Liver (tissue), 9 donors: ENCODE results near the gene SPINK6. TPM values are rescaled to one million over a fixed set of nuclear protein-coding genes. Genes with fewer than 3 reads are reported as not detected.

Experiments
- DNase-seq: peaks from one replicate; pipeline ENCODE4 v3.0.0-alpha.2; 2017; ENCODE audit warnings: low spot score
- H3K27ac ChIP-seq, 2 donors: one replicate each; pipeline ENCODE4 v1.7.0; 2013; ENCODE audit warnings: inconsistent platforms in 2 of 2, low read length in 2 of 2, control low read depth in 1 of 2, low read depth in 1 of 2, mild to moderate bottlenecking in 1 of 2
- H3K27me3 ChIP-seq, 4 donors: one replicate each; pipeline versions ENCODE4 v1.6.1 to v1.7.0; 2013; ENCODE audit warnings: low read length in 3 of 4, inconsistent platforms in 1 of 4, mild to moderate bottlenecking in 1 of 4, moderate library complexity in 1 of 4; ENCODE audit not compliant: control insufficient read depth in 4 of 4, insufficient read depth in 4 of 4
- H3K36me3 ChIP-seq, 4 donors: one replicate each; pipeline versions ENCODE4 v1.6.1 to v1.7.0; 2013; ENCODE audit warnings: low read length in 3 of 4, mild to moderate bottlenecking in 3 of 4, low read depth in 1 of 4, moderate library complexity in 1 of 4; ENCODE audit not compliant: control insufficient read depth in 4 of 4, insufficient read depth in 3 of 4
- H3K4me1 ChIP-seq, 4 donors: one replicate each; pipeline versions ENCODE4 v1.6.1 to v1.7.0; 2013; ENCODE audit warnings: low read length in 3 of 4, mild to moderate bottlenecking in 3 of 4, moderate library complexity in 1 of 4; ENCODE audit not compliant: control insufficient read depth in 4 of 4, insufficient read depth in 4 of 4
- H3K4me3 ChIP-seq, 3 donors: one replicate each; pipeline versions ENCODE4 v1.6.1 to v1.7.0; 2013; ENCODE audit warnings: low read length in 3 of 3, control low read depth in 1 of 3, low read depth in 1 of 3, mild to moderate bottlenecking in 1 of 3
- H3K9ac ChIP-seq, 2 donors: one replicate each; pipeline ENCODE4 v1.7.0; 2013; ENCODE audit warnings: low read length in 2 of 2, mild to moderate bottlenecking in 2 of 2, moderate library complexity in 2 of 2, control low read depth in 1 of 2, low read depth in 1 of 2
- H3K9me3 ChIP-seq, 4 donors: one replicate each; pipeline versions ENCODE4 v1.6.1 to v1.7.0; 2013; ENCODE audit warnings: low read length in 3 of 4; ENCODE audit not compliant: control insufficient read depth in 4 of 4
- ATF3 ChIP-seq: IDR thresholded peaks from 2 replicates; pipeline ENCODE4 v1.6.1; 2016; ENCODE audit warnings: antibody characterized with exemption
- CTCF ChIP-seq: fragments of 150-350 bp; IDR thresholded peaks from 2 replicates; pipeline ENCODE4 v1.5.1; 2017; ENCODE audit warnings: improper control_type of control experiment, low read depth, low read length; ENCODE audit not compliant: missing input control
- EGR1 ChIP-seq, 2 donors: IDR thresholded peaks; 2 replicates each; pipeline ENCODE4 v1.6.1; 2016 to 2018; ENCODE audit warnings: antibody characterized with exemption in 2 of 2, low read depth in 2 of 2
- FOXA1 ChIP-seq: IDR thresholded peaks from 2 replicates; pipeline ENCODE4 v1.6.1; 2016; ENCODE audit warnings: antibody characterized with exemption
- FOXA2 ChIP-seq: IDR thresholded peaks from 2 replicates; pipeline ENCODE4 v1.6.1; 2016; ENCODE audit warnings: antibody characterized with exemption
- GABPA ChIP-seq, 2 donors: IDR thresholded peaks in 1 of 2; conservative IDR thresholded peaks in 1 of 2; 2 replicates each; pipeline ENCODE4 v1.6.1; 2016; ENCODE audit warnings: antibody characterized with exemption in 2 of 2, mild to moderate bottlenecking in 1 of 2, moderate library complexity in 1 of 2
- HNF4A ChIP-seq, 2 donors: conservative IDR thresholded peaks; 2 replicates each; pipeline ENCODE4 v1.6.1; 2016; ENCODE audit warnings: antibody characterized with exemption in 2 of 2, mild to moderate bottlenecking in 2 of 2
- HNF4G ChIP-seq: IDR thresholded peaks from 2 replicates; pipeline ENCODE4 v1.6.1; 2016; ENCODE audit warnings: antibody characterized with exemption
- JUND ChIP-seq, 2 donors: IDR thresholded peaks; 2 replicates each; pipeline ENCODE4 v1.6.1; 2016; ENCODE audit warnings: antibody characterized with exemption in 2 of 2
- MAX ChIP-seq: IDR thresholded peaks from 2 replicates; pipeline ENCODE4 v1.6.1; 2016; ENCODE audit warnings: antibody characterized with exemption
- NR2F2 ChIP-seq: IDR thresholded peaks from 2 replicates; pipeline ENCODE4 v1.6.1; 2016; ENCODE audit warnings: antibody characterized with exemption
- RAD21 ChIP-seq, 2 donors: IDR thresholded peaks; 2 replicates each; pipeline ENCODE4 v1.6.1; 2016; ENCODE audit warnings: antibody characterized with exemption in 2 of 2, mild to moderate bottlenecking in 2 of 2
- REST ChIP-seq: IDR thresholded peaks from 2 replicates; pipeline ENCODE4 v1.6.1; 2016; ENCODE audit warnings: antibody characterized with exemption, mild to moderate bottlenecking
- RXRA ChIP-seq, 2 donors: IDR thresholded peaks; 2 replicates each; pipeline ENCODE4 v1.6.1; 2017 to 2018; ENCODE audit warnings: antibody characterized with exemption in 2 of 2, mild to moderate bottlenecking in 1 of 2
- SP1 ChIP-seq: IDR thresholded peaks from 2 replicates; pipeline ENCODE4 v1.6.1; 2018; ENCODE audit warnings: antibody characterized with exemption, mild to moderate bottlenecking
- TAF1 ChIP-seq: conservative IDR thresholded peaks from 2 replicates; pipeline ENCODE4 v1.6.1; 2016; ENCODE audit warnings: antibody characterized with exemption, mild to moderate bottlenecking
- YY1 ChIP-seq: IDR thresholded peaks from 2 replicates; pipeline ENCODE4 v1.6.1; 2016; ENCODE audit warnings: antibody characterized with exemption, mild to moderate bottlenecking
- ZBTB33 ChIP-seq: IDR thresholded peaks from 2 replicates; pipeline ENCODE4 v1.6.1; 2016; ENCODE audit warnings: antibody characterized with exemption
- WGBS: extraction: QIAGEN DNeasy Blood & Tissue Kit; methylation state at CpG from one replicate; pipeline ENCODE4 v1.1.7; 2013; 5-methylcytosine and 5-hydroxymethylcytosine counted together
- polyA plus RNA-seq, 2 donors: library from polyadenylated mRNA; stranded (reverse) in 1 of 2; unstranded in 1 of 2; fragments of 200-250 nt in 1 of 2; fragments of >200 nt in 1 of 2; fragmentation: Nextera tagmentation in 1 of 2; extraction: Ambion mirVana in 1 of 2; gene quantifications; one replicate each; pipeline versions ENCODE4 v1.2.1 to v1.2.3, GENCODE V29; 2013 to 2015
- total RNA-seq, 2 donors: library from RNA; depleted of rRNA; stranded (reverse); fragments of >200 nt; gene quantifications; one replicate each; pipeline ENCODE4 v1.2.3, GENCODE V29; 2014
- donor health status: healthy.
- donor health status: healthy.
- donor health status: healthy.
- donor health status: healthy.
- donor health status: healthy.

The SPINK6 gene
- total and polyA plus RNA-seq, 4 donors: not detected

- no peak overlapping the region for H3K27ac ChIP-seq
- H3K27me3 ChIP-seq: no peaks in the 10 kb centered on the region
- H3K36me3 ChIP-seq: no peaks in the 10 kb centered on the region
- no peak for TF ChIP-seq HNF4A (conservative IDR thresholded peaks at IDR 0.05)
- no peak for TF ChIP-seq CTCF
- no peak for TF ChIP-seq EGR1 (IDR thresholded peaks at IDR 0.05; ENCODE audit: low read depth in 2 of 2)
- no peak for TF ChIP-seq RAD21 (IDR thresholded peaks at IDR 0.05)
- no peak for TF ChIP-seq NR2F2
- no peak for TF ChIP-seq YY1
- TF ChIP-seq TAF1: no peak
- no peak for TF ChIP-seq ATF3
- no peak for TF ChIP-seq FOXA1
- no peak for TF ChIP-seq FOXA2
- no peak for TF ChIP-seq RXRA (IDR thresholded peaks at IDR 0.05)
- TF ChIP-seq REST: no peak
- TF ChIP-seq HNF4G: no peak
- no peak for TF ChIP-seq JUND (IDR thresholded peaks at IDR 0.05)
- no peak for TF ChIP-seq MAX
- no peak for TF ChIP-seq SP1
- no peak for TF ChIP-seq ZBTB33
- no peak for TF ChIP-seq GABPA (IDR thresholded peaks at IDR 0.05 in 1 of 2, conservative IDR thresholded peaks at IDR 0.05 in 1 of 2)
- DNase-seq: no peak
- H3K9ac ChIP-seq: no peak overlapping the region
- WGBS: 81% methylated on average over 6 of the region's 6 CpGs
- H3K4me1 ChIP-seq: no peaks in the 10 kb centered on the region
- no peak overlapping the region for H3K4me3 ChIP-seq
- H3K9me3 ChIP-seq: no peaks in the 10 kb centered on the region
Observed at GRCh38 chr5:148221508-148221907, 18.7 kb downstream of the SPINK6 start.
